B cell (primary cell): ENCODE results near the gene PUDP.

Experiments
- CTCF ChIP-seq: fragments of 200-600 bp; IDR thresholded peaks from one replicate; pipeline ENCODE4 v1.8.0; 2022; ENCODE audit warnings: antibody characterized with exemption, mild to moderate bottlenecking
- EZH2 ChIP-seq: IDR thresholded peaks from 2 replicates; pipeline ENCODE4 v1.6.1; 2012; ENCODE audit warnings: borderline replicate concordance, low read depth, mild to moderate bottlenecking, moderate library complexity, low read length; ENCODE audit not compliant: insufficient read depth, poor library complexity, severe bottlenecking

GRCh38 chrX:7191681-7192110 is 43.7 kb upstream of the PUDP start:
- TF ChIP-seq EZH2 (no peak), CTCF (no peak)
